Ovary (tissue), 3 donors: Measurements from ENCODE around the gene PRDX6.

Source experiments
- CTCF ChIP-seq, 3 donors: fragments of 450-650 bp in 2 of 3; fragments of 200-600 bp in 1 of 3; IDR thresholded peaks; one replicate each; pipeline versions ENCODE4 v1.5.1 to v1.8.0; 2016 to 2022; ENCODE audit warnings: antibody characterized with exemption in 3 of 3, mild to moderate bottlenecking in 1 of 3
- POLR2A ChIP-seq: fragments of 450-650 bp; IDR thresholded peaks from one replicate; pipeline ENCODE4 v1.6.1; 2017; ENCODE audit warnings: antibody characterized with exemption, mild to moderate bottlenecking, moderate library complexity
- donor health status: DM: no; HTN: no; CAD: no.

- TF ChIP-seq CTCF (IDR thresholded peaks at IDR 0.05) (no peak), POLR2A (no peak)
Observed at GRCh38 chr1:173525926-173526325, 48.8 kb downstream of the PRDX6 start.
